KG1 (cell line): ENCODE data around the gene CCDC82.

Experiments used
- DNase-seq: peaks from one replicate; lab custom pipeline; 2025; lab: John Stamatoyannopoulos, UW

The CCDC82 gene

DNA sequence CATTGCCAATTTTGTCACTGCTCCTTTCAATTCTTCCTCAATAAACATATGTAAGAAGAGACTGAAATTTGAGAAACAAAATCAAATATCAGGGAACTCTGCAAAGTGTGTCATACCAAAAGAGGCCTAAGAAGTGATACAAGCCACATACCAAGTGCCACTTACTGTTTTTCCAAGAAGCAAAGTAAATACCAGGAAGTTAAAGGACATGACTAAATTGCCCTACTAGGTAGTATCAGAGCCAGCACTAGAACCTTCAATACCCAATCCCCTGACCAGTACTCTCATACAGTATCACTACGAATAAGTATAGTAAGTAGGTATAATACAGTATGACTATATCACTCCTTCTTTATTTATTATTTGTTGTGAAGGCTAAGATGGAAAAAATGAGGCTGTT, 60.3 kb downstream of the CCDC82 start:
- no peak for DNase-seq

DNA sequence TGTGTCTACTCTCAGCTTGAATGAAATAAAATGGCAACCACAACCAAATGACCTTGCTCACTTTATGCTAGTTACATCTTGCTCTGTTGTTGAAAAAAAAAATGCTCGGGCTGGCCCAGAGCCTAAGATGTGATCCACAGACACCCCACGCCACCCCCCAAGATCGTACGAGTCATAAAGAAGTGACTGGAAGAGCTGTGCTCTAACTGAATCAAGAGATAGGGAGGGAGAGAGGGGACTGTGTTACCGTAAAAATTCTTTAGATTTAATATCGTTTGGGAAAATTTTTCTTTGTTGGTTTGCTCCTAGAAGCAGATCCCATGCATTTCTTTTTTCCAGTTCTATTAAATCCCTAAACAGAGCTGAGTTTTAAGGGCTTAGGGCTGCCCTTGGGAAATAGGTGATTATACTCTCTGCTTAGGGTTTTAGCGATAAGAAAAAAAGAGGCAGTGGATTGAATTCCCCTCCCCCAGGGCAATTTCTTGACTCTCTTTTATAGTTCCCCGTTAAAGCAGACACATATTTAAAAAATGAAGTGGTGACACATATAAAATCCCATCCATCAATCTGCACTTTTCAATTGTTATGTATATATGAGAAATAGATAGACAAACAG, 61.2 kb downstream of the CCDC82 start:
- no peak for DNase-seq

DNA sequence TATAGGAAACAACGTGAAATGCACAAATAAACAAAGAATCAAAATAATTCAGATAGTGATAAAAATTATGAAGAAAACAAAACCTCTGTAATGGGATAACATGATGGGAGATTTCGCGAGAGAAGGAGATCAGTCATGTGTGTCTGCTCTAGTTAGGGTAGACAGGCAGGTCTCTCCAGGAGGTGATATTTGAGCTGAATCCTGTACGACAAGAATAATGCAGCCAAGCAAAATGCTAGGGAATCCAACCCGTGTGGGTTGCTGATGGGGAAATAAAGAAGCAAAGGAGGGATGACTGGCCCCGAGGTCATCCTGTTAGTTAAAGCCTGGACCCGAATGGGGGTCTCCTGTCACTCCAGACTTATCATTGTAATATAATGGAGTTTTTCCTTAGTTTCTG, 62.8 kb downstream of the CCDC82 start:
- no peak for DNase-seq

DNA sequence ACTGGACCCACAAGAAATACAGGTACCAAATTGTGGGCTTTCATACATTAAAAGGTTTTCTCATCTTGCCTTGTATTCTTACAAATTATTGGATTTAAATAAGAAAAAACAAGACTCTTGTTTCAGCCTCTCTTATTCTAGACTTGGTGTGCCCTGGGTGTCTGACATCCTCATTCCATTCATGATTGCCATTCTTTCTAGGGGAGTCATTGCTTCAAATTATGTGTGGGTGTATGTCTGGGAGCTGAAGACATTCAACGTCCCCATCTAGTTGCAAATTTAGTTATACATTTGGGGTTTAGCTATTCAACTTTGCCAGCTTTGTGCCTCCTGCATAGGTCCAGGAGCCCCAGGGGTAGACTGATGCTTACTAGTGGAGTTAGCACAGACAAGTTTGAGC, 64.8 kb downstream of the CCDC82 start:
- DNase-seq: no peak

DNA sequence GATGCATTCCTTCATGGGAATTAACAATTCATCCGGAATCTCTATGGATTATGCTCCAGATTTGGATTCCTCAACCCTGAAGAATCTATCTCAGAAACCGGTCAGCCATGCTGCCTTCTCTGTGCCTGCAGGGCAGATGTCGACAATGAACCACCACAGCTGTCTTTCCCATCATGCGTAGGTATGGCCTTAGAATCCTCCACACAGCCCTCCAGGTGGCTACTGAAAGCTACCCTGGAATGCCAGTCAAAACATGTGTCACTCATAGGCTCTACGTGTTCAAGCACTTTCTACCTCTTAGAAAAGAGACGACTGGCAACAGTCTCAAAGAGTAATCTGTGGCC, 66.1 kb downstream of the CCDC82 start:
- DNase-seq: no peak

DNA sequence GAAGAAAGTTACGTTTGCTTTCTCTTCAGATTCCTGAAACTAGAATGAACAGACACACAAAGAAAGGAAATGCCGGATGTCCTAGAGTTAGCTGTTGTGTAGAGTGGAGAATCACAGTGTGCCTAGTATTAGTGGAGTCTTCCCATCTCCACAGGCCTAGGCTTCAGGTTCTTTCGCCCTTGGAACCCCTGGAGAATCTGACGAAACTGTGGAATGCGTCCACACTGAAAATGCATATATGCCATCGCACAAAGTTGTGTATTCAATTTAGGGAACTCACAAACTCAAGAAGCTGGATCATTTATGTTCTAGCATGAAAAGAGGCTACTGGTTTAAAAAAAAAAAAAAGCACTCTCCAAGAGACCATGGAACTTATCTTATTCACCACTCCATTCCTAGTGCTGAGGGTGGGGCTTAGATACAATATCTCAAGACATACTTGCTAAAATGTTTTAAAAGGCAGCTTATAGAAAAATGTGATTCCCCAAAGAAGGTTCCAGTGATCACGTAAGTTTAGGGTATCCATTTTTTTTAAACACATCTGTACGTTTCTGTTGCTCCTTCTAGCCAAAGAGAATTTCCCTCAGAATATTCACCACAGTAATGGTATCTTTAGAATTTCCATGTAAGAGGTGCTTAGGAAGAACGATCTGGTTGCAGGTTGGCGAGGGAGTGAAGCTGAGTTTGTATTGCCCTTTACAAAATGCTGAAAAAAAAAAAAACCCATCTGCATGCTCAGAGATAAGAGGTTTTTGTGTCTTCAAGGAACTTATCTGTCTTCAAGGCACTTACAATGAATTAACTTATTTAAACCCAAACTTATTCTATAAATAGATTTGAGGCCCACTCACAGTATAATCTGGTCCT, 66.7 kb downstream of the CCDC82 start:
- no peak for DNase-seq

DNA sequence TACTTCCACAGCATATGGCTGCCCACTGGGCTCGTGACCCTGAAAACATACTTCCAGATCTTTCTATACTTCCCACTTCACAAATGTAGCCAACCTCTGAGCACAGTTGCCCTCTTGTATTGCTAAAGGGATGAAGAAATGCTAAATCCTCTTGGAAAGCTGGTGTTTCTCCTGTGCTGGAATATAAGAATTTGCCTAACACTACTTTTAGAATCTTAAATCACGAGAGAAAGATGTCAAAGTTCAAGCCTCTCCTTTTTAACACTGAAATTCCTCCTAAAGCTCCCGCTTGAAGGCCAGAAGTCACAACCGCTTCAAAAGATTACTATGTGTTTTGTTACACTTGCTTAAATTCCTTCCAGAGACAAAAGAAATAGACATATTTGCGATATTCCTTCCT, 68.6 kb downstream of the CCDC82 start:
- DNase-seq: no peak

DNA sequence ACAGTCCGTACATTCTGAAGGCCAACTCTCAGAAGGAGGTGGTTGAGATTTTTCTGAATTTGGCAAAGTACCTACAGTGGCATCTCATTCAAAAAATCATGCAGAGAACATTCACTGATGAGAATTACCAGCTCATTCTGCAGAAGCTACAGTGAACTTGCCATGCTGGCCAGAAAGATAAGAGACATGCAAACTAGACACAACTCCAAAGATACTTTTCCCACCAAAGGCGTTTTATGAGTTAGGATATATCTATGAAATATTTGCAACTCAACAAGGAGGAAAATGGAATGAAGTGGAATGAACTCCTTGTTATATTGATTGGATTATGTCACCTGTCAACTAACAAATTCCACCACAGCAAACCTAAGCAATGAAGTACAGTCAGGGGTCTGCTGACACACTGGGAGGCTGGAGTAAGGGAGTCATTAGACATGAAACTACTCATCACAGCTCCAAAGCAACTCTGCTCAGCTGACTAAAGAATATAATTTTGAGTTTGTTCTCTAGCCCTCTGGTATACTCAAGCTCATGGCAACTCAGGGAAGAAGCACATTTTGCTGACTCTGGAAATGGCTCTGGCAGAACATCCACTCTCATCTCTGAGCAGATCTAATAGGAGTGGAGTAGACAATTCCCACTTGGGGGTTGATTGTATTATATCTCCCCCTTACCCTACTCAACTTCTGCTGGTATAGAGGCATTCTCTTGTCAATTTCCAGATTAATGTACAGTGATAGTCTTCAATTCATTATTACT, 69.6 kb downstream of the CCDC82 start:
- DNase-seq: no peak

DNA sequence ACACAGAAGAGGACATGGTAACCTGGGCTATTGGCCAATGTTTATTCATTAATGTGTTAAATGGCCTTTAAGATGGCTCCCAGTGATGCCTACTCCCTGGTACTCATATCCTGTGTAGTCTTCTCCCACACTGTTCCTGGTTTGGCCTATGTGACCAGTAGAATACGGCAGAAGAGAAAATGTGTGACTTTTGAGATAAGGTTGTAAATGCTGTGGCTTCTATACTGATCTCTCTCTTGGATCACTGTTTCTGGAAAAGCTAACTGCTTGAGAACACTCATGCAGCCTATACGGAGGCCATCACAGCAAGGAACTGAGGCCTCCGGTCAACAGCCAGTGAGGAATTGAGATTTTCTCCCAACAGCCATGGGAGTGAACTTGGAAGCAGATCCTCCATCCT, 70.9 kb downstream of the CCDC82 start:
- DNase-seq: no peak

DNA sequence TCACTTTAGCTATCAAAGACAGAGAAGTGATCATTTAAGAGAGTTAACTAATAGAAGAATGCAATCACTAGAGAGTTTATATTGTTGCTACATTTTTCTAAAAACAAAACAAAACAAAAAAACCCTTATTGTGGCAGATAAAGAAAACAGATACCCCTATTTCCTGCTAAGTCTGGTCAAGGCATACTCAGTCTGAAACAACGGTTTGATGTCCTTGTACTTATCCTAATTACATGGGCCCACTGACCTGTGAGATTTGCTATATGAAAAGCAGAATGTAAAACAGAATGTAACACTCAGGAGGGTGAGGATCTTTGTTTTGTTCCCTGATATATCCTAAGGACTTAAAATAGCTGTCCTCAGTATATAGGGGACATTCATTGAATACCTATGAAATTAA, 71.3 kb downstream of the CCDC82 start:
- no peak for DNase-seq

DNA sequence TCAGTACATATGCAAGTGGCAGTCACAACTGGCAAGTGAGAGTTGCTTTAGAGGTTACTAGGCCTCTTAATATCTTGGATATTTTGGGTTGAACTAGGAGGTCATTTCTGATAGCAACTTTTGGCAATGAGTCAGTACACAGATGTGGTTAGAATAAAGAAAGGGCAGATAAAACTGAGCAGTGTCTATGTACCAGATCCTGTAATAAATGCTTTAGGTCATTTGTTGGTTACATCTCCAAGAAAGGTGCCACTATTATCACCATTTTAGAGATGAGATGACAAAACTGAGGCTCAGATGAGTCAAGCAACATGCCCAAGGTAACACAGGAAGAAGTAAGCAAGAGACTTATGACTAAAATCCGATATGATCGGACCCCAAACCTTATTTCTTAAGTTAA, 71.7 kb downstream of the CCDC82 start:
- no peak for DNase-seq

DNA sequence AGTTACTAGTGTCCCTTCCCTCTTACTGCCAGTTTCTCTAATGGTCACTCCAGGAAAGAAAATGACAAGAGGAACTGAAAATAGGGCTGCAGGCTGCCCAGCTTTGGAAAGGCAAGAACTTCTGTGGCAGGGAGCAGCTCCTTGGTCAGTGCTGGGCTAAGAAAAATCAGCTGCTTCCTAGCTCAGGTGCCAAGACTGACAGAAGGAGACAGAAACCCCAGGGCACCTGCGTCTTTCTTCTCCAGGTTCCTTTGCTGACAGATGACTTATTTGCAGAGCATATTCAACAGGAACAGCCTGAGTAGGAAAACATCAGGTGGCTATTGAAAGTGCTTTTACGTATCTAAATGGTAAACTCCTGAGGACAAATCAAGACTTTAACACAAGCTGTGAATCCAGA, 72.1 kb downstream of the CCDC82 start:
- DNase-seq: no peak

DNA sequence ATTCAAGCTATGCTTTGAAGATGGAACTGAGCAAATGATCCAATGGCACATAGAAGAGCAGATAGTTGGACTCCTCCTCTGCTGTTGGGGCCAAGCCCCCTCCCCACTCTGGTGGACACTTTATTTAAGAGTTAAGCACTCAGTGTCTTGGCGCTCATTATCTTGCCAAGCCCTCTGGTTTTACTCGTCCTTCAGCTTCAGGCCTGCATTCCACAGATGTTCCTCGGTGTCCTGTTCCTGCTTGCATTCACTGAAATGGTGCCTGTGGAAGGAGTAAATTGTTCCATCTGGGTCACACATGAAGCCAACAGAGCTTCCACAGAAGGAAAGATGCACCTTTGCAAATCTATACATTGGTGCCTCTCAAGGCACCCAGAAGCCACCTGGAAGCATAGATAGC, 72.8 kb downstream of the CCDC82 start:
- no peak for DNase-seq

DNA sequence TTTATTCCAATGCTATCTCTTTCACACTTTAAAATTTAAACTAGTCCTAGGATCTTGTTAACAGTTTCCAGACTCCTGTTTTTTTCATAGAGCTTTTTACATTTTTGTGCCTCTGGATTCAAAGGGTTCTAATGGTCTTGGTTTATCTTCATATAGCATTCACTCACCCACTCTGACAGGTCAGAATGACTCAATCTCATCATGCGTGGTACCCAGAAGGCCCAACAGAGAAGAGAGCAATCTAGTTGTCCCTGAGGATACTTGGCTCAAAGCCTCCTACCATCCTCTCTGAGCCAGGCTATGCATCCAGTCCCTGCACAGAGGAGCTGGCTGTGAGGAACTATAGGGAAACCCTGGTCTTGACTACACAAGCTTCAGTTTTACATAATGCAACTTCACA, 74.2 kb downstream of the CCDC82 start:
- no peak for DNase-seq

DNA sequence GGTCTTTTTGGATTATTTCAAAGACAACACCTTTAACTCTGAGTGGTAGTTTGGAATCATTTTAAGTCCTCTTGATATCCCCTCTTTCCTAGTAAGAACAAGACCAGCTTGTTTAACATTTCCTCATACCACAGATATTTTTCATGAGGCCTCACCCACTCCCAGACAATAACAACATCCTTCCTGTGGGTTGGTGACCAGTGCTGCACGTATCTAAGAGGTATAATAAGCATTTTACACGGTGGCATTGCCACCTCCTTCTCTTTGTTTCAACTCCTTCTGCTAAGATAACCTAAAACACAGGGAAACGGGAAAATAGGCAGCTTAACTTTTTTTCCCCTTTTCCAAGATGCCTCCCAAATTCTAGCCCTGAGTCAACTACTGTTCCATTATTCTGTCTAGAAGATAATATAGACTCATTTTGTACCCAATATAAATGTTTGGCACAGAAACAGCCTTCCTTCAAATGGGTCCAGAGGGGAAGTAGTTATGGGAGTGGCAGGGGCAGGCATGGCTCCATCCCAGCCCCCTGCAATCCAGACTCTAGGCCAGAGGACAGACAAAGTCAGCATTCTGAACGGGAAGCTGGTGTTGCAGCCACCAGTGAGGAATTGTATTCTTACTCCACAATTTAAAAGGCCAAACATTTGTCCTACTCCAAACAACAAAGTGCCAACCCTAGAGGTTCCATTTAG, 75.2 kb downstream of the CCDC82 start:
- DNase-seq: no peak

DNA sequence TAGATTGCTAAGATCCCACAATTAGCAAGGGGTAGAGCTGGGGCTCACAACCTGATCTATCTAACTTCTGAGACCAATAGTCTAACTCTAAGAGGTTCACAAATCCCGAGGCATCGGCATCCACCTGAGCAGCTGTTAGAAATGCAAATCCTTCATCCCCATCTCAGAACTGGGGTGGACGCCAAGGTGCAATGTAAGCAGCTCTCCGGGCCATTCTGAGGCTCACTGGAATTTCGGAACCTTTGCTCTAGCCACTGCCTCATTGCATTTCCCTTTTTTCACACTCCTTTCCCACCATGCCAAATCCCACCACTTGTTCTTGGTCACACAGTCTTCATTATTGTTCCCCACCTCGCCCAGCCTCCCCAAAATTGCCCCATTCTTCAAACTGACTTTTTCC, 76.5 kb downstream of the CCDC82 start:
- DNase-seq: no peak

DNA sequence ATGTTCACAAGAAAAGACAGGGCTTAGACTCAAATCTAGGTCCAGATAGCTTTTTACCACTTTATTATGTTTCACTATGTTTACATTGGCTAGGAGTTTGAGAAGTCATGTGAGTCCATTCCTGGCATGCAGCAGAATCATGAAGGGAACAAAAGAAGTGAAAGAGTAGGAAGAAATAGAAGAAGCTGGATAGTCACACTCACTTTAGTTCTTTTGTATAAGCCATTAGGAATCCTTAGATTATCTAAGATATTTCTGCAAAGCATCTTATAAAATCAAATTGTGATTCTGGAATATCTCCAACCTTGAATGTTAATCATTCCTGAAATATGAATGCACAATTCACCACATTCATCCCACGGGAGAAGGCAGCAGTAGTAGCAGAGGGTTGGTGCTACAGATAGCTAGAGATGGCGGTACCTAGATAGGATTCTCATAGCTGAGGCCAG, 78.6 kb downstream of the CCDC82 start:
- DNase-seq: no peak

DNA sequence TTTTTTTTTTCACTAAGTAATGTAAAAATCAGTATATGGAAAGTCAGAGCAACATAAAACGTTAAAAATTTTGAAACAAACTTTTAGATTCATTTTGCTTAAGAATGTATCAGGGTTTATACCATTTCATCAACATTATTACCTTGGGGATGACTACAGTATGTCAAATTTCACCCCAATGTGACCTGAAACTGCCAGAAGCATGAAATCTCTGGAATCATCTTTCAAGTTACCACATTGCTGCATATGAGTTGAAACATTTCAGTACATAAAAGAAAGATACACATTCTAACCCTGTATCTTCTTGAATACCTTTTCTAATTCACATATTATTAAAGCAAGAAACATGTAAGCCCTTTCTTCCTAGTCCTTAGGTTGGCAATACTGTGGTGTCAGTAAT, 79.5 kb downstream of the CCDC82 start:
- DNase-seq: no peak

DNA sequence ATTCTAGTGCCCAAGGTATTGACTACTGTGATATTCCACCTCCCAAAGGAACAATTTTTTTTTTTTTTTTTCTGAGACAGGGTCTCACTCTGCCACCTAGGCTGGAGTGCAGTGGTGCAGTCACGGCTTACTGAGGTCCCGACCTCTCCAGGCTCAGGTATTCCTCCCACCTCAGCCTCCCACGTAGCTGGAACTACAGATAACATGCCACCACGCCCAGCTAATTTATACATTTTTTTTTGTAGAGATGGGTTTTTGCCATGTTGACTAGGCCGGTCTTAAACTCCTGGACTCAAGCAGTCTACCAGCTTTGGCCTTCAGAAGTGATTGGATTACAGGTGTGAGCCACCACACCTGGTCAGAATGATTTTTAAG, 80.1 kb downstream of the CCDC82 start:
- DNase-seq: no peak

DNA sequence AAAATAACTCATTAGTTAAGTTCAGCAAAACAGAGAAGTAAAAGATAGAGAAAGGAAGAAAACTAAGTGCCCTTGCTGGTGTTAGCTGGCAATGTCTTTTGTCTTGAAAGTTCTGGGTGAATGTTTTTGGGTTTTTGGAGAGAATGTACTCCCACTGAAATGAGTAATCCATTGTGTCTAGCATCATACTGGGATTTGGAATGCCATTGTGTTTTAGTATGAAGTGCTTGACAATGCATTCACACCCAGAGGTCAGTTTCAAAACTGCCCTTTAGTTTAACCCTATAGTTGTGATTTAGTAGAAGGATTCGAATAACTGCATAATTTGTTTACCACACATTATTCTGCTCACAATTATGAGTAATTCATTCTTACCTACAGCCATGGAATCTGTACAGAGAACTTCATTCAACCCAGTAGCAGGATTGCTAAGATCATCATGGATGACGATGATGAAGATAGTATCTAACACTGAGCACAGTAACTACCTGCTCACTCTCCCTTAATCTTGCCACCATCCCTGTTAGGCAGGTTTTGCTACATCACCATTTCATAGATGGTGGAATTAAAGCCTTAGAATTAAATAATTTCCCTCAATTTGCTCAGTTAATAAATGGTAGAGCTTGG, 80.6 kb downstream of the CCDC82 start:
- DNase-seq: no peak

DNA sequence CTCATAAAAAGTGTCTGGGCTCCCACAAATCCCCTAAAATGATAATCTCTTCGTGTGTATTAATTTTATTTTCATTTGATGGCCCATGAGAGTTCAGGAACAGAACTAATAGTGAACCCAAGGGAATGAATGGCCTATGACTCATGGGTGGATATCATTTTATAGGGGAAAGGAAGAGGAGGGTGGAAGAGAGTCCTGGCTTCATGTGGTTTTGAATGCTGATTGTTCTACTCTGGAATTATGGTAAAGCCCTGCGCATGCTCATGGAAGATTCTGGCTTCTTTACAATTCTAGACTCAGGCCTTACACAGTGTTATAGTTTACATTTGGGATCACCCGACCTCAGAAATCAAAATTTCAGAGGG, 82.0 kb downstream of the CCDC82 start:
- no peak for DNase-seq
